Effector CD4-positive, alpha-beta T cell (primary cell): ENCODE results near the gene CSNK2A3.
"Not testable (repeated sequence)": the region's sequence is repeated elsewhere in the genome, so short reads cannot be mapped to it uniquely, and the experiment has no call there.

Experiments
- DNase-seq: peaks from one replicate; pipeline ENCODE4 v3.0.0-alpha.2; 2020

CSNK2A3 gene

DNA sequence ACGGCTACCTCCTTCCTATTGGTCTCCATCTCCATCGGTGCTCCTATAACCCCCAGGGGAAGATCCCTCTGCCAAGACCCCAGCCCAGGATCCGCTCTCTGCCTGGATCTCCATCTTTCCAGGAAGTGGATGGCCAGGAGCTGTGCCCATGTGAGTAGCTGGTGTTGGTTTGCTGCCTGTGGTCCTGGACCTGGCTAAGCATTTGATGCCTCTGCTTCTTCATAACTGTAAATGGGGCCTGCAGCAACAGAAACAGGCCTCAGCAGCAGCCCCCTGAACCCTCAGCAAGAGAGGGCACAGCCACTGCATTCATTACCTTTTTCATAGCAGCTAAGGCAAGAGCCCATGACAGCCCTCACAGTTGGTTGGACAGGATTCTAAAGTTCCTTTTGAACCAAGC is 26.6 kb upstream of the CSNK2A3 start:
- DNase-seq: no peak

GRCh38 chr11:11378184-11378940 is 25.3 kb upstream of the CSNK2A3 start:
- no peak for DNase-seq

DNA sequence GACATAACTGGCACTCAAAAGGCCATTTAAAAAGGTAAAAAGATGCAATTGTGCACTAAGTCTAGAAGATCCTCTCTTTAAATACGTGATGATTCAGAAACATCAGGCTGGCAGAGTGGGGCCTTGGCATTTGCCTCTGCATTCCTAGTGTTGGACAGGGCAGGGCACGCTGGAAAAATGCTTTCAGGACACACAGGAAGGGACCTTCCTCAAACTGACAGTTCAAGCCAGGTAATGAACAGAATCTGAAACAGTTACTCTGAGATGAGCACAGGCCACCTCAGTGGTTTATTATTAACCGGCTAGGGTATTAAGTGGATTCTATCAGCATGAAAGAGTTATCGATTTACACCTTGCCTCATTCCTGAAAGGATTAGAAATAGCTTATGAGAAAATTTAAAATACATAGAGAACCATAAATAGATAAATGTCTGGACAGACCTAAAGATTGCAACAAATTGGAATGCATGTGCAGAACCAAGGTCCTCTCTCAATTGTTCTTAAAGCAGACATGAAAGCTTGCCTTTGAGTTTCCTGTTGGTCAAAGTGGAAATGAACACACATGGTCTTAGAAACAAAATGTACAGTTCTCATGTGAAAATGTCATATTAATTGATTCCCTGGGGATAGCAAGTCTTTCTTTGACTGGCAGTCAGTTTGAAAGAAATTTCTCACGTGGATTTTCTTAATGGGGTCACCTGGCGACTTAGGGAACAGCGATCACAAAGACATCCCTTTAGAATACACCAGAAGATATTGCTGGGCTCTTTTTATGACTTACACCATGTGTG is 21.5 kb upstream of the CSNK2A3 start:
- no peak for DNase-seq

DNA sequence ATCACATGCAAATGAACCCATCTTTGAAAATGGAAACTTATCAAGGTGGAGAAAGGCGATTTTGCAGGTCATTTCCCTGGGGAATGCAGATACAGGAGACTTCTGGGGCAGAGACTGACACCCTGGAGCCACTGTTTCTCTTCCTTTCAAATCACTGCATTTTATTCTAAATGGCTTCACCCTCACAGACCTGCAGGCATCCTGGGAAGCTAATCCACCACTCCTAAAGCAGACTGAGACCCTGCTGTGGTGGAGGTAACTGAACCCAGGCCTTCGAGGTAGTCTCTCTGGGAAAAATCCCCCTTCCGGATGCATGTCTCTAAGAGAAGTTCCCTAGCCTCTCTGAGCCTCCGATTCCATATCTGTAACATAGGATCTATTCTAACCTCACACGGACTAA is 20.9 kb upstream of the CSNK2A3 start:
- no peak for DNase-seq

- no peak for DNase-seq
Measured at GRCh38 chr11:11372461-11372860, 19.4 kb upstream of the CSNK2A3 start.

DNA sequence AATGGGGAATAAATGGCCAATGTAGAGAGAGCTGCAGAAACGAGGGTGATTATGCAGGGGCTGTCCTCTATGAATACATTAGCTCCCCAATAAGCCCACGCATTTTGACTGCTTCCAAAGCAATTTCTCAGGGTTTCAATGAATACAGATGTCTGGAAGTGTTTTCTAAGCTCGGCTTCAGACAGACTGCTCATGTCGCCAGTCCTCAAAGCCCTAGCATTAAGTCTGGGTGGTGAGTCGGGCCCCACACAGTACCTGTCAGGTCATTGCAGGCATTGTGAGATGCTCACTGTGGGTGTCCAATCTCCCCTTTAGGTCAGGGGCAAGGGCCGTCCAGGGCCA is 17.9 kb upstream of the CSNK2A3 start:
- no peak for DNase-seq

- no peak for DNase-seq
Measured at GRCh38 chr11:11370255-11370961, 17.4 kb upstream of the CSNK2A3 start.

DNA sequence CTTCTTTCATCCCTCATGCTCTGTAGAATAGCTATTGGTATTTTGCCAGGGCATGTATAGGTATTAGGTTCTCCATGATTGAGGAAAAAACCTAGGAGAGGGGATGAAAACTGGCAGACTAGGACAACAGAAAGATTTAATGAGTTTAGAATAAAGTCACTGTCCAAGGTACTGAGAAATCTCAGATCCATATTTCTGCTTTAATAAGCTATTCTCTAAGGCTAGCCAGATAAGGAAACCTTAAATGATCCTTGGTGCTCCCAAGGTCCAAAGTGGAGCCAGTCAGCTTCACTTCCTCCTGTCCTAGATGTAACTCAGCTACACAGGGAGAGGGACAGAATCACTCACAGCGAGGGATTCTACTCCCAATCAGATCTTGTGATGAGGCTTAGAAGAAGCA is 13.7 kb upstream of the CSNK2A3 start:
- no peak for DNase-seq

DNA sequence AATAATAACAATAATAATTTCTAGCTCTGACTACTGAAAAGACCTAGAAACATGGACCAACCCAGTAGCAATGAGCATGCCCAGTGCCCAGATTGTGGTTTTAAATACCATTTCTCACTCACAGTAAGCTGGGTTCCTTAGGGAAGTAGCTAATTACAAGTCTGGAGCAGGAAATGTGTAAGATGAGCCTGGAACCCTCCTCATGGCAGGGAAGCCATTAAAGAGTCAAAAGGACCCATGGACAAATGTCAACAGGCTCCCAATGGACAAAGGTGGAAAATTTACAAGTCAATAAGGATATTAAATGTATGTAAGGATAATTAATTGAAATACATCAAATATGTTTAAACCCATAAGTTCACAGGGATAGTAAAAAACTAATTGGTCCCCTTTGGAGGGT is 10.6 kb upstream of the CSNK2A3 start:
- no peak for DNase-seq

- no peak for DNase-seq
Measured at GRCh38 chr11:11359611-11360010, 6.6 kb upstream of the CSNK2A3 start.

- DNase-seq: no peak
Measured at GRCh38 chr11:11356842-11357241, 3.8 kb upstream of the CSNK2A3 start.

DNA sequence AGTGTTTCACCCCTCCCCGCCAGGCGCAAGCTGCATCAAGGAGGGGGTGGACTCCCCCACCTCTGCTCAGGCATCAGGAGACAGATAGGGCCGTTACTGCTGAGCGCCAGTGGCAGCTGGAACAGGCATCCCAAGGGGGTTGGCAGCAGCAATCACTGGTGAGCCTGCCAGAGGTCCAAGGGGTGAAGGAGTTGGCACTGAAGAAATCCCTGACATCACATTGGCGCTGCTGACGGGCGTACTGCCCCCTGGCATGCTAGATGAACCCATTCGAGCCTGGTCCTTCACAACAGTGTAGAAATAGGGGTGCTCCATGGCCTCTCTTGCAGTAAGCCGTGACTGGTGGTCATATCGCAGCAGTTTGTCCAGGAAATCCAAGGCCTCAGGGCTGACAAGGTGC is 1.2 kb downstream of the CSNK2A3 start:
- DNase-seq: not testable (repeated sequence)

DNA sequence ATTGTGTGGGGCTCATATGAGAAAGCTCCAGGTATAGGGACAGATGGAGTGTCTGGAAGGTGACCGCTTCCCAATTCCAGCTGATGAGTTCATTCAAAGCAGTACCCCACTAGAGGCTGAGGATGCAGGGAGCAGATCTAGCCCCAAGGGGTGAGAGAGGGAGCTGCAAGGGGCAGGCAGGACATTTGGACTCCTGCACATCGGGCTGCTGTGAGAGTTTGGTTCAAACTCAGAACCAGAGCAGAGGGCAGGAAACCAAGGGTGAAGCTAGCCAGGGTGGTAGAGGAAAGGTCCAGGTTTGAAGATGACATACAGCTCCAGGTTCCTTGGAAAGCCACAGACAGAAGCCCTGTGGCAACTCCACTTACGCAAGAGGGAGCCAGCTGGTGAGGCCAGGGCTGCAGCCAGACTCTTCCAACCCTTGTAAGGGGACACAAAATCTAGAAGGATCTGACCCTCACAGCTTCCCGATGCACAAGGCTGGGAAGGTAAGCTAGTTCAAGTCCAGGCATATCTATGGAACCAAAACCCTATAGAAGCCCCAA is 1.9 kb downstream of the CSNK2A3 start:
- no peak for DNase-seq

- no peak for DNase-seq
Measured at GRCh38 chr11:11349870-11350337, 3.1 kb downstream of the CSNK2A3 start.

DNA sequence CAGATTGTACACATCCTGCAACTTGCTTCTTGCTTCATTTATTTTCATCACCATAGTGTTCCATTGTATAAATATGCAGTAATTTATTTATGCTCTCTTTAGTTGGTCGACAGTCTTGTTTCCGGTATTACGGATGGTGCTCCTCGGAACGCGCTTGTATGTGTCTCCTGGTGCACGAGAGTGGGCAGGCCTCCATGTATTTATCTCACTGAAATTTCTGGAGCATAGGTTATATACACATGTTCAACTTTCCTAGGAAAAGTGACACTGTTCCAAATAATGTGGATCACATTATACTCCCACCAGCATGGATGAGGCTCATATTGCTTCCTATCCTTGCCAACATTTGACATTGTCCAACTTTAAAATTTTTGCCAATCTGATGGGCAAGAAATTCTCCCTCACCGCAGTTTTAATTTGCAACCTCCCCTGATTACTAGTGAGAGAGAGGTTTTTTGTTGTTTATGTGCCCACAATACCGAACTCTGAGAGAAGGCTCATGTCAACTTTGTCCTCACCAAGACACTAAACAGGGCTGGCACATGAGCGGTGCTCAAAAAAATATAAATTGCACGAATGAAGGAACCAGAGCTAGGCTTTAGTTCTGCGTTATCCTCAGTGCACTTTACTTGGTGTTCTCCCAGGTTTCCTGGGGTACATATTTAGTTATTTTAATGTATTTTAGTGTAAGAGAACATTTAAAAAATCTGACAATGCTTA is 3.8 kb downstream of the CSNK2A3 start:
- no peak for DNase-seq

DNA sequence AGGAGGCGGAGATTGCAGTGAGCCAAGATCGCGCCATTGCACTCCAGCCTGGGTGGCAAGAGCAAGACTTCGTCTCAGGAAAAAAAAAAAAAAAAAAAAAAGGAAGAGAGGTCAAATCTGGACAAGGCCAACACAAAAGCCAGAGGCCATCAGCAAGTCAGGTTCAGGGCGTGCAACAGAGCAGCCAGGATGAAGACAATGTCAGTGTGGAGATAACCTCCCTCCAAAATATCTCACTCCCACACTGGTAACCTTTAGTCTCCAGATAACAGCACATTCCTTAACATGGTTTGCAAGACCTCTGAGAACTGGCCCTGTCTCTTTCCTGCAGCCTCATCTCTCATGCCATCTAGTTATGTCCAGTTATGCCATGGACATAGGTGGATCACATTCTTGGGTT is 4.7 kb downstream of the CSNK2A3 start:
- DNase-seq: no peak

DNA sequence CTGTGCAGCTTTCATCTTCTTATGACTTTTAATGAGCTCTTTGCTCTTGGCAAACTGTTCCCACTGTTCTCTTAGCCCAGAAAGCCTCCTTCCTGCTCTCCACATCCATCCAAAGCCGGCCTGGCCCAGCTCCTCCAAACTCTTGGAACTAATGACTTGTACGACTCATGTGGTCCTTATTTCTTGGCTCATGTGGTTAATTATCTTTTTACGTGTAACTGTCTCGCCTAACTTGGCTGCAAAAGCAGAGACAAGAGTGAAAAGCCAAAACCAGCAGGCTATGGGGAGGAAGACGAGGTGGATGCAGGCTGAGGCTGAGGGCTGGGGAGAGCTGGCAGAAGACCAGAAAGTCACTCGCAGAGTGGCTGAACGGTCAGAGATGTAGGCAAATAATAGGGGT is 5.5 kb downstream of the CSNK2A3 start:
- no peak for DNase-seq

GRCh38 chr11:11346303-11346702 is 6.7 kb downstream of the CSNK2A3 start:
- DNase-seq: no peak

- DNase-seq: no peak
Measured at GRCh38 chr11:11345099-11345498, 8.0 kb downstream of the CSNK2A3 start.

- no peak for DNase-seq
Measured at GRCh38 chr11:11344045-11344444, 9.0 kb downstream of the CSNK2A3 start.

DNA sequence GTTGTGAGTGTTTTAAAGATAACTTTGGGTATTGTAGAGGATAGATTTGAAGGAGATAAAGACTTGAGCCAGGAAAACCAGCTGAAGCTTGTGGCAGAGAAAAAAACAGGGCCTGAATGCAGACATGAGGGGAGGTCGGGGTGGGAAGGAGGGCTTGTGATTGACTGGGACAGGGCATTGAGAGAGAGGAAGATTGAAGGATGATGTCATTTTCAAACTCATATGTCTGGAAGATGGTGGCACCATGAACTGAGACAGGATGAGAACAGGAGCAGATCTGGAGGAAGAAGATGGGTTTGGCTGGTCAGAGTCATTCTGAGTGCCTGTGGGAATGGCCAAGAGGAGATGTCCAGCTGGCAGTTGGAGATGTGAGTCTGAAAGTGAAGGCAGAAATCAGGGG is 14.7 kb downstream of the CSNK2A3 start:
- DNase-seq: no peak

DNA sequence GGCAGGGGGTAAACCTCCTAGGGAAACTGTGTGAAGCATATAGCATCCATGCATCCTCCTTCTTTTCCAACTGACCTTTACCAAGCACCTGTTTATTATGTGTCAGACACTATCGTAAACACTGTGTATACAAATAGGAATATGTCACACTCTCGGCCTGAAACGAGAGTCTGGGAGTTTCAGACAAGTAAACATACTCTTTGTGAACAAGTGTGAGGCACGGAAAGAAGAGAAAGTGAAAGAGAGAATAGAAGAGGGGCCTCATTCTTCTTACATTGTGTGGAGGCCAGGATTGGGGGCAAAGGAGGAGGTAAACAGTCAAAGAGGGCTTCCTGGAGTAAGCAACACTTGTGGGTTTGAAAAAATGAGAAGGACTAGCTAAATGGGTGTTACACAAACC is 16.4 kb downstream of the CSNK2A3 start:
- no peak for DNase-seq

DNA sequence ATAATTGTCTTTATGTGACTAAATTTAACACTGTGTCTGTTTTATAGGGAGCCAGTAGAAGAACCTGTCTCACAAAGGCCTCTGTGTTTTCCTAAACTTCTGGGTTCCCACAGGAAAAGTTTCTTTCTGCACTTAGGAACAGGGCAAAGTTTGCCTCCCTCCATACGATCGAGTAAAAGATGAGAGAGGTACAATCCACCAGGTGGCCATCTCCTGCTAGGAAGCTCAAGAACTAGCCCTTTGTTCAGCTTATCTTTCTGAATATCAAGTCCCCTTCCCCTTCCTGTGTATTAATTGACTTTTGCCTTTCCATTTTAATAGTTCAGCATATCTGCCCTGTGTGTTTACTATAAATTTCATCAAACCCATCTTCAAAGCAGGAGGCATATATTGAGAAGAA is 18.0 kb downstream of the CSNK2A3 start:
- DNase-seq: no peak
